Kasumi-1 (cell line): Measurements from ENCODE around the gene CRYGS.
"Not testable (repeated sequence)": the region's sequence is repeated elsewhere in the genome, so short reads cannot be mapped to it uniquely, and the experiment has no call there.

Experiments used
- DNase-seq, 2 experiments: peaks; one replicate each; lab custom pipeline; 2025; lab: John Stamatoyannopoulos, UW

CRYGS gene

DNA sequence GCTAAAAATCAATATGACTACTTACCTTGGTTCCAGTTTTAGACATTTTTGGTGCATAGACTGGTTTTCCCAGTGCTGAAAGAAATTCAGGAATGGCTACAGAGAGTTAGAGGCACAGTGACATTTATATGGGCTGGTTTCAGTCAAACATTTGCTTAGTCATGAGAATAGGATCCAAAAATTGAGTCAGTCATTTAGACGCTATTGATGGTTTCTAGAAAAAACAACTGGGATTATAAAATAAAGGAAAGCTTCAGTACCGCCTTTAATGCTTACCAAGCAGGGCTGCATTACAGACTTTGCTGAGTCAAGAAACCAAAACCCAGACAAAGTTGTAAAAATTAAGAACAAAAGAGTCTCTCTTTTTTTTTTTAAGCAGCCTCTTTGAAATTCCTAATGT, at the start of gene CRYGS:
Gene CRYGS, minus strand, starts transcription at position 100 of the 400 bp plus-strand sequence. Its CDS starts 54 bp downstream, at position 46.
- no peak for DNase-seq

DNA sequence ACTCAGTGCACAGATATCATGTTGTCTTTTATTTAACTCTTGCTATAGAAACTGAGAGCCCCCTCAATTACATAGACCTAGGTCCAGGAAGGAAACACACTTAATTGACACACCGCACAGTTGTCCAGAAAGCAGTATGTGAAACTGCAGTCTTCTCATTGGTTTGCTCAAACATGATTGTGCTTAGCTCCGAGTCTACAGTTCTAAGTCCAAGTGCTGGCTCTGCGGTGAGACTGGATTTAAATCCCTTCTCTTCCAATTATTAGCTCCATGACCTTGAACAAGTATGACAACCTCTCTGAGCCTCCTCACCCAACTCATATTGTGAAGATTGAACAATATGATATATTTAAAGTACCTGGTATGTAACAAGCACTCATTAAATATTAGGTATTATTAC, 49.7 kb upstream of the CRYGS start:
- no peak for DNase-seq

DNA sequence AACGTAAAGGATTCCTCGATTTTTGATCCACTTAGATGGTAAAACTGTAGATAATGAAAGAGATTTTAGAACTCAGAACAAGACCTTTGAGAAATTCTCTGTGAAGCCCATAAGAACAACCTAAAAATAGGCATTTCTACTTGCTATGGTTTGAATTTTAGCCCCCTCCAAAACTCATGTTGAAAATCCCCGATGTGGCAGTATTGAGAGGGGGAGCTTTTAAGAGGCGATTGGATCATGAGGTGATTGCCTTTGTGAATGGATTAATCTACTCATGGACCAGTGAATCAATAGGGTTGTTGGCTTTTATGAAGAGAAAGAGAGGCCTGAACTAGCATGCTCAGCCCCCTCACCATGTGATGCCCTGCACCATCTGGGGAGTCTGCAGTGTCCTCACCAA, 48.5 kb upstream of the CRYGS start:
- no peak for DNase-seq

DNA sequence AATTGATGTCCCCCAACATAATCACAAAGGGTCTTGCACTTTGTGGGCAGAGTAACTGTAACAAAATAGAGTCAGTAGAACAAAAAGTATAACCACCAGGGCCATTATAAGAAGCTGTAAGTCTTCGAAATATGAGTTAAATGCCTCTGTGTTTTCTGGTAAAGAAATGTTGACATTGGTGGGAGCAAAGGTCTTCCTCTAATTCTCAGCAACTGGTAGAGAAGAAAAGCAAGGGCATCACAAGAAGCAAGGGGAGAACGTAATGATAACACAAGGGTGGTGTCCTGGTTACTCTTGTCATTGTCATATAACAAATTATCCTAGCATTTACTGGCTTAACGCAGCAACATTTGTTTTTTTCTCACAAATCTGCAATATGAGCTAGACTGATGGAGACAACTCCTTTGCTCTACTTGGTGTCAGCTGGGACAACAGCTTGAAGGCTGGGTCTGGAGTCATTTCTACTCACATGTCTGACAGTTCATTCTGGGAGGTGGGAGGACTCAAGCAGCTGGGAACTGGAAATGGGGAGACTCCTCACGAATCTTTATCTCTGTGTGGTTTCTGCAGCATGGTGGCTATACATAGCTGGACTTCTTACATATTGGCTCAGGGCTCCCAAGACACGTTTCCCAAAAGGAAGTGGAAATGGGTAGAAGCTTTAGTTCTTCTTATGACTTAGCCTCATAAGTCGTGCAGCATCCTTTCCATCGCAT, 46.6 kb upstream of the CRYGS start:
- DNase-seq = no peak

DNA sequence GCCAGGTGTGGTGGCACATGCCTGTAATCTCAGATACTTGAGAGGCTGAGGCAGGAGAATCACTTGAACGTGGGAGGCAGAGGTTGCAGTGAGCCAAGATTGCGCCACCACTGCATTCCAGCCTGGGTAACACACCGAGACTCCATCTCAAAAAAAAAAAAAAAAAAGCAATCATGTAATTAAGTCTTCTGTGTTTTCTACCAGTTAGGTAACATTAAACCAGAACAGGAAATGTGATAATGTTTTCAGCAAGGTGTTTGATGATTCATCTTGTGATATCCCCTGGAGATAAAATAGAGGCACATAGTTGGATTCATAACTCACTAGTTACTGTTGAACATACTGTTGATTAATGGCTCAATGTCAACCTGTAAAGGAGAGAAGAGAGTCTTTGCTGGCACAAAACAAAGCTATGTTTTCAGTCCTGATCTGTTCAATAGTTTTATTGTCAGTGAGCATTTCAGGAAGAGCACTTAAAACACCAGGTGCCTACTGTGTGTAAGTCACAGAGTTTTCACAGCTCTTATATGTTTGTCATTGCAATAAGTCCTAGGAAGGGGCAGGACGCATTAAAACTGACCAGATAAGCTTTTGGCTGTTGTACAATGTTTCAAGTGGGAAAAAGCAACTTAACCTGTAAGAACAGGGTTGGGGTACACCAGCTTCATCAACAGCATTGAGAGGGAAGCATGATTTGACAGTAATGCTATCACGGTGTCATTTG, 45.8 kb upstream of the CRYGS start:
- DNase-seq = no peak

DNA sequence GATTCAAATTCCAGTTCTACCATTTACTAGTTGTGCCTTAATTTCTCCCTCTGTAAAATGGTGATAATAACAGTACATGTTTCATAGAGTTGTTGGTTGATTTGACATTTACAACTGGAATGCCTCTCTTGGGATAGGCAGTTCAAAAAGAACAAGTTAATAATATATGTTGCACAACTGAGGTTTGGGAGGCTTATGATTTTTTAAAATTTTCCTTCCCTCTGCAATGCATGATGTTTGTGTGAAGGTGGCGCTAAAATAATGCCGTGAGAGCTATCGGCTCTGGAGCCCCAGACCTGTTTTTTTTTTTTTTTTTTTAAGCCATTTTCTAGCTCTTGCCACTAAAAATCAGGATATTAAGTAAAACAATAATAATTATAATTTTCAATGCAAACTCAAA, 44.9 kb upstream of the CRYGS start:
- peak; percentile 2 to 26 for DNase-seq

DNA sequence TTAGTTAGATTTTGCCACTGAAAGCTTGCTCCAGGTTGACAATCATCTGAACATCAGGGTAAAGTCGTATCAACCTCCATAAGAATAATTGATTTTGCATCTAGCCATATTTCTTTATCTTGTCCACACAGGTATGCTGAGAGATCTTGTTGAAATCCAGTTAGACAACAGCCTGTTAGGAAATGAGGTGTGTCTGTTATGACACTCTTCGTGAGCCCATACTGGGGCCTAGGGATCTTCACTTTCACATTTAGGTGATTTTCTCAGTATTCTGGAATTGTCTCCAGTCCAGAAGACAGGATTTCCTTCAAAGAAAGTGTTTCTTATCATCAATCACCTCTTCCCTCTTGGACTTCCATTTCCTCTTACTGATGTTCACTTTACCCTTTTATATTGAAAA, 44.5 kb upstream of the CRYGS start:
- DNase-seq = no peak

DNA sequence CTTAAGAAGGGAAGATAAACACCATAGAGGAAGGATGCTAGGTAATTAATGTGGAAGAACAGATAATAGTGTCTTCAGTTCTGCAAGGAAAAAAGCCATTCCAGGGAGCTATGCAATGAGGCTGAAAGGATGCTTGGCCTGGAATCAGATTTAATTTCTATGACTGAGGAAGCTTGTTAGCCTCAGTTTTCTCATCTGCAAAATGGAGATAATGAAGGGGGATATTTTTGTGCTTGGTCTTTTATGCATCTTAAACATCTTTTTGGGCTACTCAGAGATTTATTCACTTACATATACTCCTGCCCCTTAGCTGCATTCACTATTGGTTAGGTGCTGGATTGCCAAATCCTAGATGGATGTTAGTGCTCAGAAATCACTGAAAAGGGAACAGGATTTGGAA, 43.0 kb upstream of the CRYGS start:
- DNase-seq = no peak

DNA sequence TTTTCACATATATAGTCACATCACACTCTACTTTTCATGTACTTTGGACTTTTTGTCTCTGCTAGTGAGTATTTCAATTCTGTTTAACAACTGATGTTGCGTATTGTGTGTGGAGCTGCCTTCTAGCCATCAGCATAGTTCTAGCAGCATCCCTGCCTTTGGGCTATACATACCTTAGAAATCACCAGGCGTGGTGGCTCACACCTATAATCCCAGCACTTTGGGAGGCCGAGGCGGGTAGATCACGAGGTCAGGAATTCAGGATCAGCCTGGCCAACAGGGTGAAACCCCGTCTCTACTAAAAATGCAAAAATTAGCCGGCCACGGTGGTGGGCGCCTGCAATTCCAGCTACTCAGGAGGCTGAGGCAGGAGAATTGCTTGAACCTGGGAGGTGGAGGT, 42.1 kb upstream of the CRYGS start:
- DNase-seq = not testable (repeated sequence)

DNA sequence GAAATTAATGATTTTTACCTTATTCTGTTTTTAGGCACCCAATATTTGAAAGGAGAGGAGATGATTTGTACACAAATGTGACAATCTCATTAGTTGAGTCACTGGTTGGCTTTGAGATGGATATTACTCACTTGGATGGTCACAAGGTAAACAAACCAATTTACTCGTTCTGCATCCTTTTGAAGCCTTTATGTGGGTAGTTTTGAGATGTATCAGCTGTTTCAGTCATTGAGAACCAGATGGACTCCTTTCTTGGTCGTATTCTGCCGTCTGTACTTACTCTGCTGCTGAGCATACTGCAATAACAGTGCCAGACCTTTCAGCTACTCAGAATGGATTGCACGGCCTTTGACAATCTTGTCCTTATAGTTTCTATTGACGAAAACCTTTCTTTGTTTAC, 39.7 kb upstream of the CRYGS start:
- no peak for DNase-seq

DNA sequence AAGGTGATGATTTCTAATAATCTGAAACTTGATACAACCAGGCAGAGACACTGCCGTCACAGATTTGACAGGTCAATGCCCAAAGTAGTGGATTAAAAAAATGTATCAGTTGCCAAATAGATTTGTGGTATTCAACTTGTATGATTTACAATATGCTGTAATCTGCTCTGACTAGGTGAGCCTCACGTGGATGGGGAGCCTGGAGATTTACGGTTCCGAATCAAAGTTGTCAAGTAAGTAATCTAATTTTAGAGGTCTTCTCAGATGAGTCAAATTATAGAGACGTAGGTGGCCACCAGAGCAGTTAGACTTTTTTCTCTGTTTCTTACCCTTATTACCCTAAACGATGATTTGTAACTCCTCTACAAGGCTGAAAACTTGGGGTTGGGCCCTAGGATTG, 38.4 kb upstream of the CRYGS start:
- DNase-seq = no peak

DNA sequence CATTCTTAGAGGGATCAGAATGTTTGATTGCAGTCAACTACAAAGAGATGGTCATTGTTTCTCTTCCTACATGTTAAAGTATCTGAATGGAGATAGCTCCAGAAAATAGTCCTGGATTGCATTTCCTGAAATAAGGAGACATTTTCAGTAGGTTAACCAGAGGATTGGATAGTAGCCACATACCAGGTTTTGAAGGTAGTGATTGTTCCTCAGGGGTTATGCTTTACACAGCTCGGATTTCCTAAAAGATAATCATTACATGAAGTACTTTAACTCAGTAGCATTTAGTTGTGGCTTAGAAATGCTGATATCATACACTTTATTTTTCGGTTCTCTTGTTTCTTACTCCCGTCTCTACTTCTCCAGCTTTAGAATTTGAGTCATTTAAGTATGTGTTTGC, 36.6 kb upstream of the CRYGS start:
- DNase-seq = no peak

DNA sequence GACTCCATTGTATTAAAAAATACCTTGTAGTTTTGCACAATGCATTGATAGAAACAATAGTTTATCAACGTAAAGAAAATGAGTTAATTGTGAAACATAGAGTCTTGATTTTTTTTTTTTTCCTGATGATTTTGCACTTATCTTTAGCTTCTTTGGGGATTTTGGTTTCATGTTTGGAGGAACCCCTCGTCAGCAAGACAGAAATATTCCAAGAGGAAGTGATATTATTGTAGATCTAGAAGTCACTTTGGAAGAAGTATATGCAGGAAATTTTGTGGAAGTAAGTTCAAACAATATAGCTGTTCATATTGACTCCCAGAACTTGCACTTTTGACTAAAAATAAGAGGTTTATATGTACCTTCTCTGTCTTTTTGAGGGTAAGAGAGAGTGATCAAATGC, 33.3 kb upstream of the CRYGS start:
- DNase-seq = no peak

DNA sequence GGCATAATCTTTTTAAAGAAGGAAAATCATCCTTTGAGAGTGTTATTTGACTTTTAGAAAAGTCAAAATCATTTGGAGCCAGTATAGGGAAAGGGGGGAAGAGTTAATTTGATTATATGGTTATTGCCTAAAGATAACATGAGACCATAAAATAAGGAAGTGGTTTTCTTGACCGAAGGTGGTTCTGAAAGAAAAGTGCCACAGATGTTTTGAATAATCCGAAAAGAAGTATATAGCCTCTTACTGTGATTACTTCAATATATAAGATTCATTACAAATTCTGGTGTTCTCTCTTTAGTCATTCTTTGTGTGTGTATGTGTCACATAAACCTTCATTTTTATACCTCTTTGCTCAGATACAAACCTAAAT, 27.4 kb upstream of the CRYGS start:
- DNase-seq = peak; percentile 21 to 39

DNA sequence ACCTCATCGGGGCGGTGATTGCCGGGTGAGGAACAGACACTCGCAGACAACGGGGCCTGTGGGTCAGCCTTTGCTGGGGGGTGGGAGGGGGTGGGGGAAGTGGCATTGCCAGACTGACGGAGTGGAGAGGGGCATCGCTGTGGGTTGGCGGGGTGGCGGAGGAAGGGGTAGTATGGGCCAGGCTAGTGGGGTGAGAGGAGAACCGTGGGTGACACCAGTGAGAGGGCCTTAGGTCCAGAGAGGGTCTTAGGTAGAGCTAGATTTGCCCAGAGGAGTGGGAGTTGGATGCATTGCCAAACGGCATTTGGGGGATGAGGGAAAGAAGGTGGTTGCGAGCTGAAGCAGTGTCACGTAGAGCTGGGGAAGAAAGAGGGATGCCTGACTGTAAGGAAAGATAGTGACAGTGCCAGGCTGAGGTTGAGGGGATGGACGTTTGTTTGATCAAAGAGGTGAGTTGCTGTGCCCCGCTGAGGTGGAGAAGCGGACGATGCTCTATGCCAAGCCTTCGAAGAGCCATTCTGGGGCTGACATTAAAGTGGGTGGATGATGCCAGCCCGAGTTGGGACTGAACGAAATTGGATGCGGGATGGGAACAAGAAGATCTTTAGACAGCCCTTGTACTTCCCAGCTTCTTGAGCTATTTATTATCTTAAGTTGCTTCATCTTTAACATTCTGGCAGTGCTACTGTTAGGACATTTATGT, 26.9 kb upstream of the CRYGS start:
- peak in 1 of 2 experiments; percentile 26 for DNase-seq

DNA sequence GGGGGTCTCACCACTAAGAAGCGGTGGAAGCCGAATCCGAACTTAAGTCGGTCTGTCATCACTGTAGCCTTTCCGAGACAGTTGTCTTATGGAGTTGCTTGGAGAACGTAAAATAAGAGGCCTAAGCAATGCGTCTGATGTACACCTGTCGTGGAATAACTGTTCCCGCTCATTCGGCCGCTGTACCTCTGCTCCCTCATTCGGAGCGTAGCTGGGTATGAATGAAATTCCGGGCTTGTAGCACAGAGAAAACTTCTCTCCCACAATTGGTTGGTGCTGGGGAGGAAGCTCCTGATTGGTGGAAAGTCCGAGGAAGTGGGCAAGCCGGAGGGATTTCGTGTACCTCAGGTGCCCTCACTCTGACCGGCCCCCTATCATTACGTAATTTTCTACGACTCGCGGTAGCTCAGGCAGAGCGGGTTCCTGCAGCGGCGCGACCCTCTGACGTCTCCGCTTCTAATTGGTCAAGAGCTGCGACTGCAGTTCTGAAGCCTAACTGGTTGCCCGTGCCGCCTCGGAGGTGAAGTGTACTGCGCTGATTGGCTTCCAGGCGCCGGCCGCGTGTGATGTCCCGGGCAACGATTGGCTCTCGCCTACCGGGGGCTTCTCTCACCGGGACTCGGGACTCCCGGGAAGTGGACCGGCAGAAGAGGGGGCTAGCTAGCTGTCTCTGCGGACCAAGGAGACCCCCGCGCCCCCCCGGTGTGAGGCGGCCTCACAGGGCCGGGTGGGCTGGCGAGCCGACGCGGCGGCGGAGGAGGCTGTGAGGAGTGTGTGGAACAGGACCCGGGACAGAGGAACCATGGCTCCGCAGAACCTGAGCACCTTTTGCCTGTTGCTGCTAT, 26.1 kb upstream of the CRYGS start, which contains the start of gene DNAJB11:
Gene DNAJB11, plus strand, starts transcription at position 625 of the 845 bp plus-strand sequence. Its CDS starts 178 bp downstream, at position 803.
- peak; percentile 99 for DNase-seq

DNA sequence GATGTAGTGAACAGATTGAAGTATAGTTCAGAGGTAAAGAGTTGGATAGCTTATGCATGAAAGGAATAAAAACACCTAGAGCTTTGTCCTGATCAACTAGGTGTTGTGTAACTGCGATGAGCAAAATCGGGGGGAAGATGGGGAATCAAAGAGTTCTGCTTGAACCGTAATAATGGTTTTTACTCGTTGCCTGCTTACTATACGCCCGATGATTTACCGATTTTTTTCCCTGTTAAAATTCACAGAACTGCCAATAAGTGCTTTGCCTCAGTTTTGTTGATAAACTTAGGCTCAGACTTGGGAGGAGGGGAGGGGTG, 25.6 kb upstream of the CRYGS start:
- no peak for DNase-seq

DNA sequence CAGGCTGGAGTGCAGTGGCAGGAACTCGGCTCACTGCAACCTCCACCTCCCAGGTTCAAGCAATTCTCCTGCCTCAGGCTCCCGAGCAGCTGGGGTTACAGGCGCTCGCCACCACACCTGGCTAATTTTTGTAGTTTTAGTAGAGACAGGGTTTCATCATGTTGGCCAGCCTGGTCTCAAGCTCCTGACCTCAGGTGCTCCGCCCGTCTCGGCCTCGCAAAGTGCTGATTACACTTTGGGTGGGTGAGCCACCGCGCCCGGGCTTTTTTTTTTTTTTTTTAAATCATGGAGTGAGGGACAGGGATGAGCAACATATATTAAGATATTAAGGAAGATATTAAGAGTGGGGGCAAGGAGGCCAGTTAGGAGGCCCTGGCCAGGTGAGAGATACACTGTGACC, 25.2 kb upstream of the CRYGS start:
- DNase-seq = not testable (repeated sequence)

DNA sequence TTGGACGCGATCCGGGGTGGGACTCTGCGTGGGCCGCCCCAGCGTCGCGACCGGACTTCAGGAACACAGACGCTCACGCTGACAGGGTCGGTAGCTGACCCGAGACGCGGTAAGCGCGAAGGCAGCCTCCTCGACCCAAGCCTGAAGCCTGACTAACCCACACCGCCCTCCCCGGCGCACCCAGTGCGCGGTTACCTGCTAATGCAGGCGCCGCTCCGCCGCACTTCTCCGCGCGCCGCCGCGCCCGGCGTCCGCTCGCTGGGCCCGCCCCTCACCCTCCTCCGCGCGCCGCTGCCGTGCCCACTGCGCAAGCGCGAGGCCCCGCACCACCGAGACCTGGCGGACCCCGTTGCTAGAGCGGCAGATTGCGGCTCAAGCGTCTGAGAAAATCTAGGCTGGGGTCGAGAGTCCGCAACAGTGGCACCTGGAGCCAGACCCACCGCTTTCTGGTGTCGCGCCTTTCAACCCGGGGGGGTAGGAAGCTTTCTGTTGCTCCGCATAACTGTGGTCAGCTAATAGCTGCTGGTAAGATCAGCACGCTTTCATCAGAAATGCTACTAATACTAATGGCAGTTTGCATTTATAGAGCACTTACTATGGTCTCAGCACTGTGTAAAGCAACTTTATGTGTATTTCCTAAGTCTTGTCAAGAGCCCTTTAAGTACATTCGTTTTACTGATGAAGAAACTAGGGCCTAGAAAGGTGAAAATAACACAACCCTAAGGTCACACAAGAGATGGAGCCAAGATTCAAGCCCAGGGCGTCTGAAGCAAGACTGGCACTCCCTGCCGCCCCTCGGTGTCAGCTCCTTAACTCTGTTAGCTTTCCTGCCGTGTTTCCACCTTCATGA, 23.1 kb upstream of the CRYGS start, which contains the start of gene TBCCD1:
Gene TBCCD1, minus strand, starts transcription at position 268 of the 850 bp plus-strand sequence. CDS start 3,010 bp downstream, outside the sequence.
- peak; percentile 79 to 84 for DNase-seq

DNA sequence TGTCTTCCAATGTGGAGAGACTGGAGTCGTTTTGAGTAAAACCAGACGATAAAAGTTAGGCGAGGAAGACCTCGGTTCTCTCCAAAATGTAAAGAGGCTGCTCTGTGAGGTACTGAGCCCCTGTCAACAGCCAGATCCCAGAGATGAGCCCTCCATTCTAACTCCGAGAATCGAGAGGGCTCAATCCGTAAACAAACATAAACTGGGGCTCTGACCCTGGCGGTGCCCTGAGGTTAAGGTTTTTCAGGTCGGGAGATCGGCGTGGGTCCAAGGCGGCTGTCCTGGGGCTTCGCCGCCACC, 22.5 kb upstream of the CRYGS start:
- DNase-seq = peak in 1 of 2 experiments; percentile 42

DNA sequence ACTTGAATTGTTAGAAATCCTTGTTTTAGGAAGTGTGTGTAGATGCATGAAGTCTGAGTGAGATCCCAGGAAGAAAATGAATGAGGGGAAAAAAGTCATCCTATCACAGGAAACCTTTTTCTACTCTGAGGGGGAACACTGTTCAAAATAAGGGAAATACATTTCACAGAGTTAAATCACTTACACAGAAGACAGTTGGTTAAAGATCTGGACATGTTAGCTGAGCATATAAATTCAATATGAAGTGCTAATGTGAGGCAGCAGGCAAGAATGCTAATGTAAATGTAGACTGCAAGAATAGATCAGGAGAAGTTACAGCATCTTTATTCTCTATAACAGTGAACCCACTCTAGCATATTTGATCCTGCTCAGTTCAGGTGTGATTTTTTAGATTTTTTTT, 20.4 kb upstream of the CRYGS start:
- DNase-seq = no peak
